ENCODE data around the gene RAB37.
A peak's percentile ranks its signal among the peaks of the same experiment; 100 is the strongest.

- TF ChIP-seq CTCF (IDR thresholded peaks at IDR 0.05): peak in 4 of 6 experiments; percentile 4 to 32 (median 21)
- TF ChIP-seq POLR2A (IDR thresholded peaks at IDR 0.05): peak; percentile 96 to 98
Measured at GRCh38 chr17:74748529-74749278, 11.6 kb downstream of the RAB37 start, which contains the start of gene NHERF1.

Measured in adrenal gland (tissue), 5 donors.